WTC11 (cell line): Measurements from ENCODE around the gene SLC7A10. TPM values are rescaled to one million over a fixed set of nuclear protein-coding genes. Genes with fewer than 3 reads are reported as not detected.

ENCODE experiments used
- ATAC-seq: fragments of 200-7000 bp; cut with Tn5 transposase; 2 replicates; pipeline ENCODE4 v1.10.0; 2021; ENCODE audit warnings: mild to moderate bottlenecking, moderate library complexity
- CTCF ChIA-PET: fragments of 300-600 bp; sonication (Branson Sonifier 250); formaldehyde crosslinking; loops from one replicate; lab custom pipeline; 2021; ENCODE audit warnings: antibody characterized with exemption; lab: Charles Lee
- POLR2A ChIA-PET: fragments of 350-600 bp; sonication (Branson Sonifier 250); formaldehyde crosslinking; loops from one replicate; lab custom pipeline; 2021; ENCODE audit warnings: antibody characterized with exemption; lab: Charles Lee
- DNase-seq: peaks from one replicate; pipeline ENCODE4 v3.0.0; 2021; ENCODE audit warnings: low spot score
- H3K27ac Mint-ChIP-seq: 2 replicates; pipeline ENCODE4 v1.8.0; 2021; ENCODE audit warnings: mixed read lengths
- H3K27me3 Mint-ChIP-seq: 2 replicates; pipeline ENCODE4 v1.8.0; 2021; ENCODE audit warnings: low read depth, mild to moderate bottlenecking, moderate library complexity, mixed read lengths
- H3K36me3 Mint-ChIP-seq: 2 replicates; pipeline ENCODE4 v1.8.0; 2021; ENCODE audit warnings: mixed read lengths
- H3K4me1 Mint-ChIP-seq: 2 replicates; pipeline ENCODE4 v1.8.0; 2022; ENCODE audit warnings: mixed read lengths
- H3K4me3 Mint-ChIP-seq: 2 replicates; pipeline ENCODE4 v1.8.0; 2021; ENCODE audit warnings: mild to moderate bottlenecking, moderate library complexity, mixed read lengths
- H3K9me3 Mint-ChIP-seq: 2 replicates; pipeline ENCODE4 v1.8.0; 2021; ENCODE audit warnings: mixed read lengths
- AFF4 ChIP-seq: sonication (generic); formaldehyde crosslinking; IDR thresholded peaks from 2 replicates; pipeline ENCODE4 v1.8.1; 2023; ENCODE audit warnings: mild to moderate bottlenecking, missing genetic modification reagents, borderline replicate concordance
- CTCF ChIP-seq: fragments of 200-600 bp; IDR thresholded peaks from 2 replicates; pipeline ENCODE4 v1.8.0; 2022; ENCODE audit warnings: antibody characterized with exemption
- E2F1 ChIP-seq: sonication (generic); formaldehyde crosslinking; IDR thresholded peaks from 2 replicates; pipeline ENCODE4 v1.8.0; 2022; ENCODE audit warnings: mild to moderate bottlenecking, missing genetic modification reagents
- ESRRA ChIP-seq: sonication (generic); formaldehyde crosslinking; IDR thresholded peaks from 2 replicates; pipeline ENCODE4 v1.8.1; 2022; ENCODE audit warnings: mild to moderate bottlenecking, missing genetic modification reagents, borderline replicate concordance
- ETV6 ChIP-seq: sonication (generic); formaldehyde crosslinking; IDR thresholded peaks from 2 replicates; pipeline ENCODE4 v1.8.1; 2022; ENCODE audit warnings: mild to moderate bottlenecking, missing genetic modification reagents
- FOXP4 ChIP-seq: sonication (generic); formaldehyde crosslinking; IDR thresholded peaks from 2 replicates; pipeline ENCODE4 v1.8.0; 2022; ENCODE audit warnings: mild to moderate bottlenecking, missing genetic modification reagents
- GABPB1 ChIP-seq: sonication (generic); formaldehyde crosslinking; IDR thresholded peaks from 2 replicates; pipeline ENCODE4 v1.8.1; 2023; ENCODE audit warnings: mild to moderate bottlenecking, missing genetic modification reagents
- KAT7 ChIP-seq: sonication (generic); formaldehyde crosslinking; IDR thresholded peaks from 2 replicates; pipeline ENCODE4 v1.8.1; 2023; ENCODE audit warnings: missing genetic modification reagents, mild to moderate bottlenecking, borderline replicate concordance
- MAX ChIP-seq: sonication (generic); formaldehyde crosslinking; IDR thresholded peaks from 2 replicates; pipeline ENCODE4 v1.8.0; 2022; ENCODE audit warnings: mild to moderate bottlenecking, missing genetic modification reagents
- NFATC4 ChIP-seq: fragments of 250-450 bp; sonication (Bioruptor Pico); IDR thresholded peaks from 2 replicates; pipeline ENCODE4 v1.9.0; 2021; ENCODE audit warnings: mild to moderate bottlenecking
- NFYB ChIP-seq: sonication (generic); formaldehyde crosslinking; conservative IDR thresholded peaks from 2 replicates; pipeline ENCODE4 v1.8.0; 2022; ENCODE audit warnings: low read depth, missing genetic modification reagents
- OVOL2 ChIP-seq: fragments of 250-450 bp; sonication (Bioruptor Pico); IDR thresholded peaks from 2 replicates; pipeline ENCODE4 v1.9.0; 2021; ENCODE audit warnings: mild to moderate bottlenecking, borderline replicate concordance
- SOX15 ChIP-seq: fragments of 250-450 bp; sonication (Bioruptor Pico); IDR thresholded peaks from 2 replicates; pipeline ENCODE4 v1.9.0; 2021; ENCODE audit warnings: mild to moderate bottlenecking
- STAT6 ChIP-seq: sonication (generic); formaldehyde crosslinking; conservative IDR thresholded peaks from 2 replicates; pipeline ENCODE4 v1.8.1; 2023; ENCODE audit warnings: mild to moderate bottlenecking, low read depth, missing genetic modification reagents, moderate library complexity
- TCF7 ChIP-seq: sonication (generic); formaldehyde crosslinking; IDR thresholded peaks from 2 replicates; pipeline ENCODE4 v1.8.0; 2022; ENCODE audit warnings: mild to moderate bottlenecking, low read depth, missing genetic modification reagents, moderate library complexity
- ZNF121 ChIP-seq: sonication (generic); formaldehyde crosslinking; IDR thresholded peaks from 2 replicates; pipeline ENCODE4 v1.8.0; 2023; ENCODE audit warnings: missing genetic modification reagents
- total RNA-seq: library from RNA; stranded (reverse); gene quantifications from 3 replicates; pipeline ENCODE4 v1.2.3, GENCODE V29; 2021

The SLC7A10 gene
- total RNA-seq, 1 experiment from 2014 or later = 4.2 TPM

GRCh38 chr19:33235269-33235995, 9.8 kb upstream of the SLC7A10 start:
- ATAC-seq = peak; percentile 77
- Mint-ChIP-seq H3K36me3 (no peaks in the 10 kb centered on the region), H3K27ac (no peak overlapping the region), H3K27me3 (peaks cover 3% of the 10 kb centered on the region), H3K4me3 (no peak overlapping the region), H3K4me1 (peaks cover 2% of the 10 kb centered on the region; the same call in 1 of the 2 replicates), H3K9me3 (no peaks in the 10 kb centered on the region)
- DNase-seq = peak; percentile 96
- ChIA-PET CTCF (interaction anchor here (0.6 to 3.6 kb wide), 38 partner anchors 8 to 533 kb away, joined by 3 to 39 read pairs (median 6); partner anchors contain the start of genes CEBPA, CEBPG and SLC7A10), POLR2A (interaction anchor here (0.9 kb wide), 1 partner anchor 9 kb away, joined by 3 read pairs; no protein-coding TSS in a partner anchor)
- TF ChIP-seq MAX (CRISPR knock-in tag) (no peak), ETV6 (CRISPR knock-in tag) (0 out of 2 replicates have a peak, but pooled peaks have one; percentile 25), CTCF (peak; percentile 86), ZNF121 (CRISPR knock-in tag) (peak; percentile 98), GABPB1 (no peak)

- ATAC-seq (no peak), DNase-seq (no peak)
- no peaks in the 10 kb centered on the region for H3K36me3 Mint-ChIP-seq
- H3K9me3 Mint-ChIP-seq = no peaks in the 10 kb centered on the region
- CTCF ChIA-PET = interaction anchor here (1.0 to 3.6 kb wide), 26 partner anchors 8 to 533 kb away, joined by 3 to 39 read pairs (median 7); partner anchors contain the start of genes CEBPA, CEBPG and SLC7A10
- H3K27ac Mint-ChIP-seq = no peak overlapping the region
- H3K4me1 Mint-ChIP-seq = peaks cover 2% of the 10 kb centered on the region; the same call in 1 of the 2 replicates
- no peak overlapping the region for H3K4me3 Mint-ChIP-seq
- TF ChIP-seq ESRRA = no peak
- no peak for TF ChIP-seq AFF4 (CRISPR knock-in tag)
- TF ChIP-seq, all 79 proteins: peak for 0
- peaks cover 7% of the 10 kb centered on the region for H3K27me3 Mint-ChIP-seq
- POLR2A ChIA-PET = no interaction called here
These were observed 9.1 kb upstream of the SLC7A10 start for GRCh38 chr19:33234736-33235135.

GRCh38 chr19:33234092-33234491, 8.4 kb upstream of the SLC7A10 start:
- CTCF ChIA-PET = interaction anchor here (1.9 to 3.6 kb wide), 6 partner anchors 47 to 534 kb away, joined by 6 to 39 read pairs (median 8); partner anchors contain the start of gene CEBPG
- no peak for DNase-seq
- H3K36me3 Mint-ChIP-seq = no peaks in the 10 kb centered on the region
- TF ChIP-seq FOXP4 (CRISPR knock-in tag) (no peak), SOX15 (CRISPR knock-in tag) (no peak), KAT7 (CRISPR knock-in tag) (no peak), OVOL2 (CRISPR knock-in tag) (no peak), STAT6 (CRISPR knock-in tag) (no peak), NFATC4 (CRISPR knock-in tag) (no peak), E2F1 (CRISPR knock-in tag) (no peak), NFYB (CRISPR knock-in tag) (no peak), TCF7 (CRISPR knock-in tag) (no peak)

More at GRCh38 chr19:33234092-33234491, 8.4 kb upstream of the SLC7A10 start:
- H3K9me3 Mint-ChIP-seq = no peaks in the 10 kb centered on the region
- peaks cover 2% of the 10 kb centered on the region; the same call in 1 of the 2 replicates for H3K4me1 Mint-ChIP-seq
- POLR2A ChIA-PET = no interaction called here
- no peak overlapping the region for H3K4me3 Mint-ChIP-seq
- ATAC-seq = no peak
- no peak overlapping the region for H3K27ac Mint-ChIP-seq
- peaks cover 9% of the 10 kb centered on the region for H3K27me3 Mint-ChIP-seq
